NCI-H345 treated with DMSO at 0.1 percent for 48 hours (cell line): ENCODE measurements around the gene SPINK8.
"Not testable (repeated sequence)": the region's sequence is repeated elsewhere in the genome, so short reads cannot be mapped to it uniquely, and the experiment has no call there.

Experiments
- DNase-seq: peaks from one replicate; lab custom pipeline; 2025; ENCODE audit not compliant: unreplicated experiment; lab: John Stamatoyannopoulos, UW

SPINK8 gene

DNA sequence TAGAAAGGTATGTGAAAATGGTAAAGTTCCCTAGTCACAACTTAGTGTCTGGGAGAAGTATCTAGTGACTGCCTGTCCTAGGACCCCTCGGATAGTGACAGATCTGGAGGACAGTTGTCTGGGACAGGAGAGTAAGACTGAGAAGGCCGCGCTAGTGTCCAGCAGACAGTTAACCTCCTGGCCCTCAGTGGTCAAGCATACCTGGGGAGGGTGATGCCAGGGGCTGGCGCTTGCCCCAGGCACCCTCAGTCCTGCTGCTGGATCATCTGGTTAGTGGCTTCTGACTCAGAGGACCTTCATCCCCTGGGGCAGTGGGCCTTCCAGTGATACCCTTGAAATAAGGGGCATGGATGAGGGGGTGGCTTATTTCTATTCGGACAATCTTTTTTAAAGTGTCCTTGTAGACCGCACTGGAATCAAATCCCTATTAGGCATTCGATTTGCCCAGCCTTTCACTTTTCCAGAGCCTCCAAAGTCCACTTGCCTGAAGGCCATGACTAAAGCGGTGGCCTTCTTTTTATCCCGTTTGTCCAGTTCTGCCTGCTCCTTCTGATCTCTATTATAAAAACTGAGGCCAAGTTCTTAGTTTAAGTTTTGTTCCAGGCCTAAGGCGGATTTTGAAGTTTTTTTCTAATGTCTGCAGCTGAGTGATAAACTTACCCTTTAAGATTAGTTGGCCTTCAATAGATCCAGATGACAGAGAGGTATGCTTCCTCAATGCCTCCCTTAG is 1.6 kb downstream of the SPINK8 start:
- DNase-seq = not testable (repeated sequence)

GRCh38 chr3:48320996-48321395 is 12.5 kb downstream of the SPINK8 start:
- no peak for DNase-seq

DNA sequence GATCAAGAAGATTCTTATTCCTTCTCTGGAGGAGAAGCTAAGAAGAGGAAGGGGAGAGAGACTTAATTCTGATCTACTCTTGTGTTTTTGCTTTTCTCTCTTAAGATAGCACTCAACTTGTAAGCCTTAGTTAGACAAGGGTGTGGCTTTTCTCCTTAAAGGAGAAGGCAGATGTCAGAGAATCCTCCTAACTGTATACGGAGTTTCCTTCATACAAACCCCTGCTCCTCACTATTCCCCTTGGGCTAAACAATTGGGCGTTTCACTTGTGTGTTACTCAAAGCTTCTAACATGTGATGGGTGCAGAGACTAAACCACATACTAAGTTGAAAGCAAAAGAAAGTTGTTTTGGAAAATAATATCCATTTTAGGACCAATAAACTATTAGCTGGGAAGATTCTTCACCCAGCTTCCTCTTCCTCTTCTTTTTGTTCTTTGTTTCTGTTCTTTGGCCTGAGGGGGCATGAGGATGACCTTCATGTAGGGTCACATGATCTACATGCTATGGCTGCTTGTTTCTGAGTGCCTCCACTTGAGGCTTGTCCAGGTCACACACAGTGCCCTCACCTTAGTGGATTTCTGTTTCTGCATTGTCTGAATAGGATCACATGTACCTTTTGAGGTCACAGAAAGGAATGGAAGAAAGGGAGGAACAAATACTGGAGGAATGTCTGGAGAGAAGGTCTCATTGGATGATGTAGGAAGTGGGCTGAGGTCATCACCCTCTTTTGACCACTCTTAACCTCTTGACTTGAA is 14.6 kb downstream of the SPINK8 start:
- no peak for DNase-seq

DNA sequence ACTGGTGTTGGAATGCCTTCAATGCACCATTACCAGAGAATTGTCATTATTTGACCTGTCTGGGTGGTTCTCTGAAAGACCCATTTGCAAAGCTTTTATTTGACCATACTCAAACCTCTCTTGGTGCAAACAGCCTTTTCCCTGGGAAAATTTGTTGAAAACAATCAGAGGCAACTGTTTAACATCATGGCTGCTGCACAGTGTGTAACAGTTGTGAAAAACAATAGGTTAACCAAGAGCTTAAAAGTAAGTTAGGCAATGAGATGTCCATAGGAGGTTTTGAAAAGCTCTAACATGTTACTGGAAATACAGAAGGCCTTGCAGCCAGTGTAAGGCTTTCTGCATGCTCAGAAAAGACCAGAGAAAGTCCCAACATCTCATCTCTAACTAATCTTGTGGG is 18.9 kb downstream of the SPINK8 start:
- DNase-seq = no peak

GRCh38 chr3:48306860-48307530 is 26.5 kb downstream of the SPINK8 start:
- no peak for DNase-seq

DNA sequence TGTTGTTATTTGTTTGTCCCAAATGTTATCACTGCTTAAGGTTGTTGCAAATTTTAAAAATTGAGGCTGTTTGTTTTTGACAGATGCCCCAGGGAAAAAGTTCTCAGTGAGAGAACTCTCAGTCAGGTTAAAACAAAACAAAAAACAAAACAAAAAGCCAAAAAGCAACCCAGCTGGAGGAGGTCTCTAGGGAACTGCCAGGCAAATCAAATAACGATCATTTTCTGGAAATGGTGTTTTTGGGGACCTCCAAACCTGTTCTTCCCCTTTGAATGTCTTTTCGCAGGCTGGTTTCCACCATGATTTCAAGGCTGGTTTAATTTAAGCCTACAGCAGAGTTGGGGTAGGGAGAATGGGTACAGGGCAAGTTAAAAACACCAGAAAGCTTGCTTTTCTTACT is 27.2 kb downstream of the SPINK8 start:
- DNase-seq = no peak

DNA sequence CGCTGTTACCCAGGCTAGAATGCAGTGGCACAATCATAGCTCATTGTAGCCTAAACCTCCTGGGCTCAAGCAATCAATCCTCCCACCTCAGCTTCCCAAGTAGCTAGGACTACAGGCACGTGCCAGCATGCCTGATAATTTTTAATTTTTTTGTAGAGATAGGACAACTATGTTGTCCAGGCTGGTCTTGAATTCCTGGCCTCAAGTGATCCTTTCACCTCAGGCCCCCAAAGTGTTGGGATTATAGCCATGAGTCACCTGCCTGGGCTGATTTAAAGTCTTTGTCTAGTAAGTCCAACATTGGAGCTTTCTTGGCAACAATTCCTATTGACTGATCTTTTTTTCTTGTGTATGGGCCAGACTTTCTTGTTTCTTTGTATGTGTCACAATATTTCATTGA is 28.1 kb downstream of the SPINK8 start:
- DNase-seq = no peak

- DNase-seq = no peak
Observed at GRCh38 chr3:48303021-48303420, 30.4 kb downstream of the SPINK8 start.

- DNase-seq = no peak
Observed at GRCh38 chr3:48301800-48302166, 31.7 kb downstream of the SPINK8 start.

GRCh38 chr3:48301020-48301799 is 32.3 kb downstream of the SPINK8 start, which contains the start of gene NME6:
Gene NME6, minus strand, starts transcription at chr3:48301367.
- peak; percentile 50 for DNase-seq

- DNase-seq = no peak
Observed at GRCh38 chr3:48299746-48300712, 33.4 kb downstream of the SPINK8 start.

GRCh38 chr3:48297111-48297810 is 36.2 kb downstream of the SPINK8 start:
- DNase-seq = no peak

- no peak for DNase-seq
Observed at GRCh38 chr3:48296699-48297098, 36.8 kb downstream of the SPINK8 start.

GRCh38 chr3:48294611-48295263 is 38.7 kb downstream of the SPINK8 start:
- no peak for DNase-seq

- DNase-seq = no peak
Observed at GRCh38 chr3:48289659-48290058, 43.8 kb downstream of the SPINK8 start.

- DNase-seq = no peak
Observed at GRCh38 chr3:48287034-48287433, 46.4 kb downstream of the SPINK8 start.

- no peak for DNase-seq
Observed at GRCh38 chr3:48286308-48286707, 47.2 kb downstream of the SPINK8 start.

GRCh38 chr3:48285675-48286074 is 47.8 kb downstream of the SPINK8 start:
- DNase-seq = no peak

GRCh38 chr3:48285132-48285531 is 48.3 kb downstream of the SPINK8 start:
- DNase-seq = no peak
